Karpas-422 (cell line): Measurements from ENCODE around the gene COPS3. TPM values are rescaled to one million over a fixed set of nuclear protein-coding genes. Genes with fewer than 3 reads are reported as not detected.

ENCODE experiments used
- DNase-seq: peaks from one replicate; pipeline ENCODE4 v3.0.0-alpha.2; 2015
- H2AFZ ChIP-seq: fragments of 200-600 bp; sonication (generic); 2 replicates; pipeline ENCODE4 v1.6.1; 2014; ENCODE audit warnings: antibody characterized with exemption, low read length, mixed read lengths
- H3K27ac ChIP-seq: fragments of 200-600 bp; sonication (generic); 2 replicates; pipeline ENCODE4 v1.5.1; 2014; ENCODE audit warnings: mild to moderate bottlenecking, low read length, moderate library complexity
- H3K27me3 ChIP-seq: fragments of 200-600 bp; sonication (generic); 2 replicates; pipeline ENCODE4 v1.6.1; 2014; ENCODE audit warnings: low read length, mixed read lengths
- H3K36me3 ChIP-seq: fragments of 200-600 bp; sonication (generic); 2 replicates; pipeline ENCODE4 v1.6.1; 2014; ENCODE audit warnings: low read length, mixed read lengths; ENCODE audit not compliant: insufficient read depth
- H3K4me1 ChIP-seq: fragments of 200-600 bp; sonication (generic); 2 replicates; pipeline ENCODE4 v1.6.1; 2014; ENCODE audit warnings: mild to moderate bottlenecking, low read length, mixed read lengths
- H3K4me2 ChIP-seq: fragments of 200-600 bp; sonication (generic); 2 replicates; pipeline ENCODE4 v1.6.1; 2014; ENCODE audit warnings: low read length, low read depth, mild to moderate bottlenecking; ENCODE audit not compliant: poor library complexity, severe bottlenecking
- H3K4me3 ChIP-seq: fragments of 200-600 bp; sonication (generic); 2 replicates; pipeline ENCODE4 v1.5.1; 2014; ENCODE audit warnings: mild to moderate bottlenecking, antibody characterized with exemption, low read length, mixed read lengths
- H3K79me2 ChIP-seq: fragments of 200-600 bp; sonication (generic); 2 replicates; pipeline ENCODE4 v1.6.1; 2014; ENCODE audit warnings: mild to moderate bottlenecking, low read length, mixed read lengths
- H3K9ac ChIP-seq: fragments of 200-600 bp; sonication (generic); 2 replicates; pipeline ENCODE4 v1.6.0; 2014; ENCODE audit warnings: low read length
- H3K9me2 ChIP-seq: fragments of 200-600 bp; sonication (generic), shearing (Covaris generic); replicated peaks from 2 replicates; pipeline ENCODE4 v1.6.0; 2014; ENCODE audit warnings: mild to moderate bottlenecking, low read length, moderate library complexity; ENCODE audit not compliant: insufficient read depth
- H3K9me3 ChIP-seq: fragments of 300-700, 200-600 bp; sonication (generic); 2 replicates; pipeline ENCODE4 v1.6.1; 2014; ENCODE audit warnings: low read length, mixed read lengths
- H4K20me1 ChIP-seq: fragments of 200-600 bp; sonication (generic); 2 replicates; pipeline ENCODE4 v1.6.1; 2014; ENCODE audit warnings: mild to moderate bottlenecking, antibody characterized with exemption, low read length, low read depth; ENCODE audit not compliant: insufficient read depth
- total RNA-seq: library from RNA; depleted of rRNA; stranded (reverse); fragments of >200 nt; shearing (Covaris generic); gene quantifications from 2 replicates; pipeline ENCODE4 v1.2.3, GENCODE V29; 2014; ENCODE audit warnings: low replicate concordance

COPS3 gene
- total RNA-seq, 1 experiment from 2014 or later, result 110 TPM

DNA sequence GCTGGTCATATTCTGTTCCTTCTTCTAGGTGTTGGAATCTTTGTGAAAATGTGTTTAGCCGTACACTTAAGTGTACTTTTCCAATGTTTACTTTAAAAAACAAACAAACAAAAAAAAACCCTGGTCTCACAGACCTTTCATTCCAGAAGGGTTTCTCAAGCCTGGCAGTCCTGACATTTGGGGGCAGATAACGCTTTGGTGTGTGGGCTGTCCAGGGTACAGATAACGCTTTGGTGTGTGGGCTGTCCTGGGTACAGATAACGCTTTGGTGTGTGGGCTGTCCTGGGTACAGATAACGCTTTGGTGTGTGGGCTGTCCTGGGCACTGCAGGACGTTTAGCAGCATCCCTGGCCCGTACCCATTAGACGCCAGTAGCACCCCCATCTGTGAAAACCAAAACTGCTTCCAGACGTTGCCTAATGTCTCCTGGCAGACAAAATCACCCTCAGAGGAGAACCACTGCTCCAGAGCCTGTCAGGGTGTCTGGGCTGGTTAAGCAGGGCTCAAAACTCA, 28.8 kb downstream of the COPS3 start:
- Histone ChIP-seq H3K4me3 (no peak overlapping the region), H3K27ac (no peak overlapping the region), H2AFZ (no peak overlapping the region), H3K4me2 (no peak overlapping the region), H3K27me3 (no peaks in the 10 kb centered on the region), H3K9me3 (no peaks in the 10 kb centered on the region), H4K20me1 (no peaks in the 10 kb centered on the region), H3K4me1 (no peaks in the 10 kb centered on the region), H3K36me3 (peaks cover 40% of the 10 kb centered on the region), H3K9ac (no peak overlapping the region), H3K9me2 (no peaks in the 10 kb centered on the region), H3K79me2 (peaks cover 5% of the 10 kb centered on the region; the same call in 1 of the 2 replicates)
- DNase-seq, result no peak

DNA sequence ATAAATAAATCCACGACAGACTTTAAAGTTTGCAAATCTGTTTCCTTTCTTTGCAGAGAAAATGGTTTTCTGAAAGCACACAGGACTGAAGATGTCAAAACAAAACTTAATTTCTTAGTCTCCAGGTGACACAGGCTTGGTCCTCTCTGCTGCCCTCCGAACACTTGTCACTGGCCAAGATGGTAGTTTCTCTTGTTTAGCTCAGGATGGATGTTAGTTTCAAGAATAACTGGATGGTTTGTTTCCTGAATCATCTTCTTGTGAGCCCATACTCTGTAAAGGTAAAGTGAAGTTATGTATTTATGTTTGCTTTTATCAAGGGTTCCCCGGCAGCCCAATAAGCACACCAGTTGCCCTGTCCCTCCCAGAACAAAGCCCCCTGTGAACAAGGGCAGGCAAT, 34.2 kb downstream of the COPS3 start:
- no peaks in the 10 kb centered on the region for H3K9me2 ChIP-seq
- peaks cover 17% of the 10 kb centered on the region for H3K36me3 ChIP-seq
- H3K9ac ChIP-seq, result no peak overlapping the region

DNA sequence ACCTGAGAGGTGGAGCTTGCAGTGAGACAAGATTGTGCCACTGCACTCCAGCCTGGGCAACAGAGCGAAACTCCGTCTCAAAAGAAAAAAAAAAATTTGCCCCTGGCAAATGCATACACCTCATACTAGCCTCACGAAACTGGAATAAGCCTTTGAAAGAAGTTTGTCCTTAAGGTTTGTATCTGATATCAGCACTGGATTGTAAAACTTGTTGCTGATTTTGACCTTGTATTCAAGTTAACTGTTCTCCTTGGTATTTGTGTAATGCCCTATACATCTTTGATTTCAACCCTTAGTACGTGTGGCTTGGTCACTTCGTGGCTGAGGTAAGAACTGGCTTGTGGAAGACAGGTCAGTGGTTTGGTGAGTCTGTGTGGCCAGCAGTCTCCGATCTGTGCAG, 37.9 kb downstream of the COPS3 start:
- H3K27me3 ChIP-seq, result no peaks in the 10 kb centered on the region
- H3K79me2 ChIP-seq, result no peaks in the 10 kb centered on the region
- H4K20me1 ChIP-seq, result no peaks in the 10 kb centered on the region
- H3K4me3 ChIP-seq, result no peak overlapping the region
- no peaks in the 10 kb centered on the region for H3K9me2 ChIP-seq
- no peak for DNase-seq
- peaks cover 7% of the 10 kb centered on the region for H3K4me1 ChIP-seq
- H3K9me3 ChIP-seq, result no peaks in the 10 kb centered on the region
- no peak overlapping the region for H3K9ac ChIP-seq
- H3K27ac ChIP-seq, result no peak overlapping the region
- H3K4me2 ChIP-seq, result no peak overlapping the region
- H2AFZ ChIP-seq, result no peak overlapping the region
- peaks cover 11% of the 10 kb centered on the region; the same call in 1 of the 2 replicates for H3K36me3 ChIP-seq

More for the DNA sequence above, 34.2 kb downstream of the COPS3 start:
- Histone ChIP-seq H3K79me2 (no peaks in the 10 kb centered on the region), H4K20me1 (no peaks in the 10 kb centered on the region), H3K27ac (no peak overlapping the region), H3K4me3 (no peak overlapping the region), H2AFZ (no peak overlapping the region), H3K4me2 (no peak overlapping the region), H3K9me3 (no peaks in the 10 kb centered on the region), H3K27me3 (no peaks in the 10 kb centered on the region), H3K4me1 (no peaks in the 10 kb centered on the region)
- DNase-seq, result no peak

DNA sequence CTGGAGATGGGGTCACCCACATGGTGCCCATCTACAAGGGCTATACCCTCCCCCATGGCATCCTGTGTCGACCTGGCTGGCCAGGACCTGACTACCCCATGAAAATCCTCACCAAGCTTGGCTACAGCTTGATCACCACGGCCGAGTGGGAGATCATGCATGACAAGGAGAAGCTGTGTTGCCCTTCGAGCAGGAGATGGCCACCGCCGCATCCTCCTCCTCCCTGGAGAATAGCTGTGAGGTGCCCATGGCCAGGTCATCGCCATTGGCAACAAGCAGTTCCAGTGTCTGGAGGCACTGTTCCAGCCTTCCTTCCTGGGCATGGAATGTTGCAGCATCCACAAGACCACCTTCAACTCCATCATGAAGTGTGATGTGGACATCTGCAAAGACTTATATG, 38.8 kb downstream of the COPS3 start:
- DNase-seq, result no peak
- no peak overlapping the region for H3K9ac ChIP-seq
- H2AFZ ChIP-seq, result no peak overlapping the region
- H3K9me3 ChIP-seq, result no peaks in the 10 kb centered on the region
- H3K9me2 ChIP-seq, result no peaks in the 10 kb centered on the region
- H3K79me2 ChIP-seq, result no peaks in the 10 kb centered on the region
- no peaks in the 10 kb centered on the region for H3K27me3 ChIP-seq
- no peaks in the 10 kb centered on the region for H4K20me1 ChIP-seq
- peaks cover 11% of the 10 kb centered on the region for H3K4me1 ChIP-seq
- H3K4me3 ChIP-seq, result no peak overlapping the region
- peaks cover 7% of the 10 kb centered on the region; the same call in 1 of the 2 replicates for H3K36me3 ChIP-seq
- no peak overlapping the region for H3K4me2 ChIP-seq
- H3K27ac ChIP-seq, result no peak overlapping the region

DNA sequence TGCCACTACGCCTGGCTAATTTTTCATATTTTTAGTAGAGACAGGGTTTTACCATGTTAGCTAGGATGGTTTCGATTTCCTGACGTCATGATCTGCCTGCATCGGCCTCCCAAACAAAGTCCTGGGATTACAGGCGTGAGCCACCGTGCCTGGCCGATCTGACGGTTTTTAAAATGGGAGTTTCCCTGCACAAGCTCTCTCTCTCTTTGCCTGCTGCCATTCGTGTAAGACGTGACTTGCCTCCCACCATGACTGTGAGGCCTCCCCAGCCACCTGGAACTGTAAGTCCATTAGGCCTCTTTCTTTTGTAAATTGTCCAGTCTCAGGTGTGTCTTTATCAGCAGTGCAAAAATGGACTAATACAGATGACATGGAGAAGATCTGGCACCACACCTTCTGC, 39.4 kb downstream of the COPS3 start:
- peaks cover 4% of the 10 kb centered on the region for H3K79me2 ChIP-seq
- H3K9me2 ChIP-seq, result no peaks in the 10 kb centered on the region
- no peaks in the 10 kb centered on the region for H4K20me1 ChIP-seq
- H3K9me3 ChIP-seq, result no peaks in the 10 kb centered on the region
- no peak overlapping the region for H3K4me2 ChIP-seq
- no peak overlapping the region for H3K27ac ChIP-seq
- H3K27me3 ChIP-seq, result no peaks in the 10 kb centered on the region
- DNase-seq, result no peak
- peaks cover 11% of the 10 kb centered on the region for H3K4me1 ChIP-seq
- no peak overlapping the region for H3K4me3 ChIP-seq
- no peak overlapping the region for H3K9ac ChIP-seq
- peaks cover 1% of the 10 kb centered on the region; the same call in 1 of the 2 replicates for H3K36me3 ChIP-seq
- no peak overlapping the region for H2AFZ ChIP-seq

DNA sequence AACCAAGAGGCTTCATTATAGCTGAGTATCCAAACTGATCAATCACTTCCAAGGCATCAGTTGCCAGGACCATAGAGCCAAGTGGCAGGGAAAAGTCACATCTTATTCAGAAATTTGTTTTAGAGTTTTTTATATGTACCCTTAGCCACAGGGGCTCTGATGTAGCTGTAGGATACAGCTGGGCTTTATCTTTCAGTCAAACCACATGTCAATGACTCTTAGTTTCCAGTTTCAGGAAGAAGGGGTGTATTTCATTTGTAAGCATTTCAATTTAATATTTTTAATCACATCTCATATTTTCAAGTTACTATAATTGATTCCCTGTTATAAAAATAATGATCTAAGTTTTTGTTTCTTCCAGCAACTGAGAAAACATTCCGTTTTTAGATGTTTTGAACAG, 41.2 kb downstream of the COPS3 start:
- Histone ChIP-seq H3K79me2 (peaks cover 21% of the 10 kb centered on the region), H3K4me1 (peaks cover 24% of the 10 kb centered on the region), H4K20me1 (peaks cover 4% of the 10 kb centered on the region; the same call in 1 of the 2 replicates), H3K4me2 (no peak overlapping the region), H3K4me3 (no peak overlapping the region), H3K27me3 (no peaks in the 10 kb centered on the region), H3K9me3 (no peaks in the 10 kb centered on the region), H3K36me3 (no peaks in the 10 kb centered on the region), H3K27ac (no peak overlapping the region), H2AFZ (no peak overlapping the region), H3K9ac (no peak overlapping the region), H3K9me2 (no peaks in the 10 kb centered on the region)
- DNase-seq, result no peak

DNA sequence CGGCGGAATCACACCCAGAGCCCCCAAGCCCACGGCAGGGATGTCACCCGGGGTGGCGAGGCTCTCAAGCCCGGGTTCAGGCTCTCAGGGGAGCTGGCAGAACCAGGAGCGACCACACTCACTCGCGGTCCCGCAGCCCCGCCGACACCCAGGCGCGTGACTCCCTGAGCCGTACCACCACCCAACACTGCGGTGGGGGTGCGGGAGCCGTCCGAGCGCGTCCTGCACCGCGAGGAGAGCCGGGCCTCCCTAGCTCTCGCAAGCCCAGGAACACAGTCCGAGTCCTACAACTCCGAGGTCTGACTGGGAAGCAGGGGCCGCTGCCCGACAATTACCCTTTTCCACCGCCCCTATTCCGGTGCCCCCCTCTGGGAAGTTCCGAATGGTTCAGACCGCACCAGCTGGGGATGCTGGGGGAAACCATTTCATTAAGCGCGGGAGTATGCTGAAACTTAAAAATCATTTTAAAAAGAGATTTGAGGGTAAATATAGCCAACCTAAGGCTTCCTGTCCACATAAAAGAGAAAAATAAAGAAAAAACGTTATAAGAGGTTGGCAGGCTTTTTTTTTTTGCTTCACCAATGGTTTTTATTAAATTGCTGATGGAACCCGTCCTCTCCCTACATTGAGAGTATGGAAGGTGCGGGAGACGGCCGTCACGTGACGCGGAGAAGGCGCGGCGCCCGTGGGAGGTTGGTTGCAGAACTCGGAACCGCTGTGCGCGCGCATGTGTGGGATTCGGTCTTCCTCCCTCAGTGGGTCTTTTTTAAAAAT, 43.8 kb downstream of the COPS3 start, which contains the start of gene FLCN:
FLCN (minus strand) TSS at position 143 of the 774 bp plus-strand sequence. CDS start 9,031 bp downstream, outside the sequence.
- Histone ChIP-seq H3K36me3 (no peaks in the 10 kb centered on the region), H3K4me1 (peaks cover 24% of the 10 kb centered on the region), H3K9me2 (no peaks in the 10 kb centered on the region), H3K27me3 (no peaks in the 10 kb centered on the region), H3K4me2 (peak within 1 kb of the TSS; percentile 96), H3K79me2 (peaks cover 21% of the 10 kb centered on the region), H4K20me1 (peaks cover 4% of the 10 kb centered on the region; the same call in 1 of the 2 replicates), H3K9me3 (no peaks in the 10 kb centered on the region), H3K9ac (peak within 1 kb of the TSS; percentile 88), H3K4me3 (peak within 1 kb of the TSS; percentile 96), H3K27ac (peak within 1 kb of the TSS; percentile 76), H2AFZ (peak within 1 kb of the TSS; percentile 90)
- peak; percentile 93 for DNase-seq

DNA sequence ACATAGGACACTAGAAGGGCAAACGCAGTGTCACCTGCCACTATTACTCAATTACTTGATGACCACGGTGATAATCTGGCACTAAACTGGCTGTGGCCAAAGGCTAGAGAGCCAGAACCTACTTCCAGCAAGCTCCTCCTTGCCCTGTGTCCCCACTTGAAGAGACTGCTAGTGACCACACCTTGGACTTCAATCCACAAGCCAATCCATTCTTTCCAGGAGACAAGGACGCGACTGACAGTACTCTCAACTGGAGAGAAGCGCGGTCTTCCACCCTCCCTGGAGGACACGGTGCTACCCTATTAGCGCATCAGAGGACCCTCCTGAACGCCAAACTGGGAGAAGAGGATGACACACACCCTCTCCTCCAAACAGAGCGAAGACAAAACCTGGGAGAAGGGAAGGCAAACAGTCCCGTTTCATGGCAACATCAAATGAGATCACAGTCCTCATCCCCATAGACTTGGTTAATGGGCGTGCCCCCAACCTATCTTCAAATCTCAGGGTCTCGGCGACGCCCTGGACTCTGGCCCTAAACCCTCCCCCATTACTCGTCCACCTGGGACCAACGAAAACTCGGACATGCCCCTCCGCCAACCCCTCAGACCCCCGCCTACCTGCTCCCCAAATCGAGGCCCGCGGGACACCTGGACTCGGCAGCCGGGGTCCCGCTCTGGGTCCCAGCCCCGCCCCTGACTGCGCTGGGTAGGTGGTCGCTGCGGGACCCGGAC, 44.6 kb downstream of the COPS3 start:
- Histone ChIP-seq H3K9me3 (no peaks in the 10 kb centered on the region), H3K9me2 (no peaks in the 10 kb centered on the region), H3K4me3 (peak overlapping the region; percentile 96), H3K27ac (peak overlapping the region; percentile 76; the same call in 1 of the 2 replicates), H3K27me3 (no peaks in the 10 kb centered on the region), H4K20me1 (peaks cover 4% of the 10 kb centered on the region; the same call in 1 of the 2 replicates), H3K4me2 (peak overlapping the region; percentile 96), H3K9ac (peak overlapping the region; percentile 88), H3K4me1 (peaks cover 24% of the 10 kb centered on the region), H3K36me3 (no peaks in the 10 kb centered on the region), H3K79me2 (peaks cover 21% of the 10 kb centered on the region), H2AFZ (peak overlapping the region; percentile 90)
- peak; percentile 43 for DNase-seq
